Retina (tissue), 1 donor: ENCODE results near the gene HOXB9.
A peak's percentile ranks its signal among the peaks of the same experiment; 100 is the strongest.

ENCODE experiments used
- DNase-seq: peaks from one replicate; pipeline ENCODE4 v3.0.0-alpha.2; 2016

HOXB9 gene

GRCh38 chr17:48626245-48627117 is at the start of gene HOXB9:
Gene HOXB9, minus strand, starts transcription at chr17:48626358. Its CDS starts 89 bp downstream, at chr17:48626269.
- no peak for DNase-seq

GRCh38 chr17:48672340-48672739 is 46.2 kb upstream of the HOXB9 start:
- DNase-seq, result no peak

- DNase-seq, result peak; percentile 78
Observed at GRCh38 chr17:48671697-48672171, 45.6 kb upstream of the HOXB9 start.

- no peak for DNase-seq
Observed at GRCh38 chr17:48663134-48663924, 37.2 kb upstream of the HOXB9 start.

- no peak for DNase-seq
Observed at GRCh38 chr17:48655913-48656312, 29.8 kb upstream of the HOXB9 start.

GRCh38 chr17:48649741-48650140 is 23.6 kb upstream of the HOXB9 start:
- DNase-seq, result no peak

- DNase-seq, result no peak
Observed at GRCh38 chr17:48647963-48648245, 21.7 kb upstream of the HOXB9 start.

GRCh38 chr17:48647103-48647962 is 21.2 kb upstream of the HOXB9 start:
- peak; percentile 26 for DNase-seq

- DNase-seq, result peak; percentile 38
Observed at GRCh38 chr17:48646183-48647102, 20.3 kb upstream of the HOXB9 start.

GRCh38 chr17:48645639-48646182 is 19.6 kb upstream of the HOXB9 start:
- DNase-seq, result peak; percentile 12

- DNase-seq, result peak; percentile 13
Observed at GRCh38 chr17:48644910-48645557, 18.9 kb upstream of the HOXB9 start.

GRCh38 chr17:48644159-48644558 is 18.0 kb upstream of the HOXB9 start:
- DNase-seq, result no peak

GRCh38 chr17:48643697-48644012 is 17.5 kb upstream of the HOXB9 start:
- DNase-seq, result no peak

- DNase-seq, result peak; percentile 5
Observed at GRCh38 chr17:48642843-48643696, 16.9 kb upstream of the HOXB9 start.

GRCh38 chr17:48642059-48642842 is 16.1 kb upstream of the HOXB9 start:
- DNase-seq, result peak; percentile 15

- peak; percentile 10 for DNase-seq
Observed at GRCh38 chr17:48641541-48642058, 15.4 kb upstream of the HOXB9 start.

GRCh38 chr17:48640858-48641180 is 14.7 kb upstream of the HOXB9 start:
- DNase-seq, result no peak

- peak; percentile 11 for DNase-seq
Observed at GRCh38 chr17:48639982-48640857, 14.1 kb upstream of the HOXB9 start.
